HepG2 (cell line): Measurements from ENCODE around the gene MAGI1. TPM values are rescaled to one million over a fixed set of nuclear protein-coding genes. Genes with fewer than 3 reads are reported as not detected.

Source experiments
- AHDC1 ChIP-seq: sonication (generic); formaldehyde crosslinking; IDR thresholded peaks from 2 replicates; pipeline ENCODE4 v1.5.1; 2020; ENCODE audit warnings: mild to moderate bottlenecking, missing genetic modification reagents, borderline replicate concordance
- FOXP1 ChIP-seq, 2 experiments: fragments of 450-650 bp in 1 of 2; IDR thresholded peaks; 2 replicates each; pipeline ENCODE4 v1.6.1; 2017 to 2018; ENCODE audit warnings: antibody characterized with exemption in 1 of 2
- KIAA2018 ChIP-seq: sonication (generic); formaldehyde crosslinking; IDR thresholded peaks from 2 replicates; pipeline ENCODE4 v1.5.0; 2020; ENCODE audit warnings: mild to moderate bottlenecking, missing genetic modification reagents, borderline replicate concordance
- MYPOP ChIP-seq: sonication (generic); formaldehyde crosslinking; IDR thresholded peaks from 2 replicates; pipeline ENCODE4 v1.8.1; 2023; ENCODE audit warnings: mild to moderate bottlenecking, moderate library complexity, missing genetic modification reagents
- TBX2 ChIP-seq: sonication (generic); formaldehyde crosslinking; IDR thresholded peaks from 2 replicates; pipeline ENCODE4 v1.5.0; 2020; ENCODE audit warnings: missing genetic modification reagents, mild to moderate bottlenecking, borderline replicate concordance
- THAP8 ChIP-seq: sonication (generic); formaldehyde crosslinking; IDR thresholded peaks from 2 replicates; pipeline ENCODE4 v1.5.1; 2020; ENCODE audit warnings: missing genetic modification reagents, mild to moderate bottlenecking, borderline replicate concordance
- ZNF574 ChIP-seq: sonication (generic); formaldehyde crosslinking; IDR thresholded peaks from 2 replicates; pipeline ENCODE4 v1.4.0; 2020; ENCODE audit warnings: missing genetic modification reagents
- ZNF878 ChIP-seq: sonication (generic); formaldehyde crosslinking; IDR thresholded peaks from 2 replicates; pipeline ENCODE4 v1.8.1; 2023; ENCODE audit warnings: mild to moderate bottlenecking, missing genetic modification reagents, moderate library complexity
- polyA plus RNA-seq, 8 experiments: library from polyadenylated mRNA; depleted of rRNA in 3 of 8; stranded (reverse) in 7 of 8; unstranded in 1 of 8; fragments of >200 nt; fragmentation: Illumina TruSeq in 4 of 8; extraction: Trizol in 4 of 8; gene quantifications; 2 replicates each; pipeline versions ENCODE4 v1.2.1 to v1.2.3, GENCODE V29; 2011 to 2016; ENCODE audit warnings: low read depth in 4 of 8, missing spikeins in 1 of 8, mixed read lengths in 1 of 8; ENCODE audit not compliant: insufficient read depth in 1 of 8
- total RNA-seq, 5 experiments: library from RNA; depleted of rRNA; stranded (reverse); fragments of >200 nt; fragmentation: Illumina TruSeq; extraction: Trizol; gene quantifications; 2 replicates each; pipeline ENCODE4 v1.2.3, GENCODE V29; 2016; ENCODE audit warnings: low read depth in 1 of 5

Gene MAGI1
- total and polyA plus RNA-seq, 2 of the 13 experiments (the other 11 are each of a cell fraction or from before 2014, with no cell fraction given): 22.2 to 26.0 TPM

GRCh38 chr3:65955792-65956477 is 82.8 kb downstream of the MAGI1 start (continued):
- TF ChIP-seq KIAA2018 (CRISPR knock-in tag) (no peak), AHDC1 (peak; percentile 45; the same call in 1 of the 2 replicates), THAP8 (CRISPR knock-in tag) (no peak), TBX2 (peak; percentile 62; the same call in 1 of the 2 replicates), MYPOP (CRISPR knock-in tag) (no peak), ZNF878 (CRISPR knock-in tag) (no peak; the same call in 1 of the 2 replicates), ZNF574 (CRISPR knock-in tag) (no peak), FOXP1 (IDR thresholded peaks at IDR 0.05) (no peak), FOXP1 (CRISPR knock-in tag; IDR thresholded peaks at IDR 0.05) (peak; percentile 83)
